ENCODE results near the gene STK39.
"Not testable (repeated sequence)": the region's sequence is repeated elsewhere in the genome, so short reads cannot be mapped to it uniquely, and the experiment has no call there.

DNA sequence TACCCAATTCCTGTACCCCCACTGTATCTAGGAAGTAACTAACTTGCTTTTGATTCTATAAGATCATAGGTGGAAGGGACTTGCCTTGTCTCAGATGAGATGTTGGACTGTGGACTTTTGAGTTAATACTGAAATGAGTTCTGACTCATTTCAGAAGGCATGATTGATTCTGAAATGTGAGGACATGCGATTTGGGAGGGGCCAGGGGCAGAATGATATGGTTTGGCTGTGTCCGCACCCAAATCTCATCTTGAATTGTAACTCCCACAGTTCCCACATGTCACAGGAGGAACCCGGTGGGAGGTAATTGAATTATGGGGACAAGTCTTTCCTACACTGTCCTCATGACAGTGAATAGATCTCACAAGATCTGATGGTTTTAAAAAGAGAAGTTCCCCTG, 165.9 kb downstream of the STK39 start:
- TF ChIP-seq YY1 (IDR thresholded peaks at IDR 0.05; ENCODE audit: insufficient read depth, insufficient read length); SUZ12 (IDR thresholded peaks at IDR 0.05; ENCODE audit: extremely low read depth, insufficient read depth, insufficient read length): not testable (repeated sequence)
